Suppressor macrophage treated with lipopolysaccharide for 1 hour (primary cell): ENCODE results near the gene TNFAIP1.

Source experiments
- DNase-seq, 3 donors: peaks; one replicate each; pipeline ENCODE4 v3.0.0-alpha.2; 2020 to 2022

Gene TNFAIP1

GRCh38 chr17:28372203-28372944 lies 36.8 kb downstream of the TNFAIP1 start:
- DNase-seq, result no peak

GRCh38 chr17:28372945-28373274 lies 37.3 kb downstream of the TNFAIP1 start:
- DNase-seq, result no peak

GRCh38 chr17:28379814-28380801 lies 44.5 kb downstream of the TNFAIP1 start:
- peak; percentile 60 to 66 (median 63) for DNase-seq

GRCh38 chr17:28381141-28381825 lies 45.7 kb downstream of the TNFAIP1 start:
- peak; percentile 52 to 68 (median 61) for DNase-seq

GRCh38 chr17:28384281-28385036 lies 48.9 kb downstream of the TNFAIP1 start:
- DNase-seq, result peak; percentile 62 to 77 (median 63)

GRCh38 chr17:28385037-28385400 lies 49.5 kb downstream of the TNFAIP1 start:
- DNase-seq, result no peak

- no peak for DNase-seq
Measured at GRCh38 chr17:28385406-28385805, 49.8 kb downstream of the TNFAIP1 start.

- no peak for DNase-seq
Measured at GRCh38 chr17:28386391-28386790, 50.8 kb downstream of the TNFAIP1 start.

- DNase-seq, result no peak
Measured at GRCh38 chr17:28388106-28388505, 52.5 kb downstream of the TNFAIP1 start.

GRCh38 chr17:28390141-28390540 lies 54.6 kb downstream of the TNFAIP1 start:
- DNase-seq, result no peak

GRCh38 chr17:28390563-28390962 lies 55.0 kb downstream of the TNFAIP1 start:
- DNase-seq, result no peak

- DNase-seq, result no peak
Measured at GRCh38 chr17:28390984-28391383, 55.4 kb downstream of the TNFAIP1 start.

- DNase-seq, result no peak
Measured at GRCh38 chr17:28391401-28391800, 55.8 kb downstream of the TNFAIP1 start.

GRCh38 chr17:28392491-28392890 lies 56.9 kb downstream of the TNFAIP1 start:
- no peak for DNase-seq

GRCh38 chr17:28394337-28395116 lies 59.0 kb downstream of the TNFAIP1 start:
- peak in 1 of 3 donors; percentile 32 for DNase-seq

GRCh38 chr17:28395426-28395825 lies 59.9 kb downstream of the TNFAIP1 start:
- no peak for DNase-seq

GRCh38 chr17:28395968-28396367 lies 60.4 kb downstream of the TNFAIP1 start:
- no peak for DNase-seq
